Progenitor cell of endocrine pancreas (in vitro differentiated cells): ENCODE results near the gene SYTL3. TPM values are rescaled to one million over a fixed set of nuclear protein-coding genes. Genes with fewer than 3 reads are reported as not detected.
A peak's percentile ranks its signal among the peaks of the same experiment; 100 is the strongest.

ENCODE experiments used
- DNase-seq: peaks from one replicate; pipeline ENCODE4 v3.0.0; 2021; ENCODE audit warnings: low spot score; ENCODE audit not compliant: unreplicated experiment
- H3K27ac Mint-ChIP-seq: 2 replicates; pipeline ENCODE4 v1.8.0; 2021; ENCODE audit warnings: mild to moderate bottlenecking, moderate library complexity, mixed read lengths
- H3K27me3 Mint-ChIP-seq: 2 replicates; pipeline ENCODE4 v1.8.0; 2021; ENCODE audit warnings: mixed read lengths
- H3K36me3 Mint-ChIP-seq: 2 replicates; pipeline ENCODE4 v1.8.0; 2022; ENCODE audit warnings: mixed read lengths; ENCODE audit not compliant: insufficient read depth
- H3K4me1 Mint-ChIP-seq: 2 replicates; pipeline ENCODE4 v1.8.0; 2021; ENCODE audit warnings: low read depth, mixed read lengths
- H3K4me3 Mint-ChIP-seq: 2 replicates; pipeline ENCODE4 v1.8.0; 2021; ENCODE audit warnings: low read depth, mild to moderate bottlenecking, moderate library complexity, mixed read lengths
- H3K9me3 Mint-ChIP-seq: 2 replicates; pipeline ENCODE4 v1.8.0; 2021; ENCODE audit warnings: low read depth, mixed read lengths
- total RNA-seq: library from RNA; stranded (reverse); gene quantifications from 2 replicates; pipeline ENCODE4 v1.2.1, GENCODE V29; 2021
- TF ChIP-seq, protein P1 (sequence below): fragments of 200-600 bp; sonication (generic); IDR thresholded peaks from one replicate; pipeline ENCODE4 v1.5.0; 2021; ENCODE audit warnings: antibody characterized with exemption, mild to moderate bottlenecking; ENCODE audit not compliant: unreplicated experiment

Gene SYTL3
- total RNA-seq, 1 donor from 2014 or later, result 2.1 TPM

DNA sequence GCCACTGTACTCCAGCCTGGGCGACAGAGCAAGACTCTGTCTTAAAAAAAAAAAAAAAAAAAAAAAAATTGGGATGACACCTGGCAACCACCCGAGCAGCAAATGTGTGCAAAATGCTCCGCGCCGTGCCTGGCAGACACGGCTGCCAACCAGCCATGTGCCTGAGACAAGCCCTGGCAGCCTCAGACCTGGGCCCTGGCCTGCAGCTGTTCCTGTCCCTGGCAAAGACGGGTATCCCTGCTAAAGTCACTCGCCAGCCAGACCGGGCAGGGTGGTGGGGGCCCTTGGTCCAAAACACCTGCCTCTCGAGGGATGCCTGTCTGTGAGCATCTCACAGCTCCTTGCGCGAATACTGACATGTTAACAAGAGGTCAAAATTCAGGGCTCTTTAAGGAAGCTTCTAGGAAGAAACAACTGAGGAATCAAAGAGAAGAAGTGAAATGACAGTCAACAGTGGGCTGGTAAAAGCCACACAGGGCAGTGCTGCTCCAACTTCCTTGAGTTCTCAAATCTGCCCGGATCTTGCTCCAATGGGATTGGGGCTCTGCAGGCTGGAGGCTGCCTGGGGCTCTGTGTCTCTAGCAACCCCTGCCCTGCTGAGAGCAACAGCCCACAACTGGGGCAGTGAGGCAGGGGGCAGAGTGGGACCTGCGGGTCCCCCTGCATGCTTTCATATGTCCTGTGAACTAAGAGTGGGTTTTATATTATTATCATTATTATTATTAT lies 53.4 kb downstream of the SYTL3 start:
- Mint-ChIP-seq H3K27me3 (peaks cover 2% of the 10 kb centered on the region), H3K4me1 (peaks cover 21% of the 10 kb centered on the region), H3K9me3 (no peaks in the 10 kb centered on the region), H3K4me3 (no peak overlapping the region), H3K27ac (no peak overlapping the region), H3K36me3 (no peaks in the 10 kb centered on the region)
- TF ChIP-seq, protein P1, sequence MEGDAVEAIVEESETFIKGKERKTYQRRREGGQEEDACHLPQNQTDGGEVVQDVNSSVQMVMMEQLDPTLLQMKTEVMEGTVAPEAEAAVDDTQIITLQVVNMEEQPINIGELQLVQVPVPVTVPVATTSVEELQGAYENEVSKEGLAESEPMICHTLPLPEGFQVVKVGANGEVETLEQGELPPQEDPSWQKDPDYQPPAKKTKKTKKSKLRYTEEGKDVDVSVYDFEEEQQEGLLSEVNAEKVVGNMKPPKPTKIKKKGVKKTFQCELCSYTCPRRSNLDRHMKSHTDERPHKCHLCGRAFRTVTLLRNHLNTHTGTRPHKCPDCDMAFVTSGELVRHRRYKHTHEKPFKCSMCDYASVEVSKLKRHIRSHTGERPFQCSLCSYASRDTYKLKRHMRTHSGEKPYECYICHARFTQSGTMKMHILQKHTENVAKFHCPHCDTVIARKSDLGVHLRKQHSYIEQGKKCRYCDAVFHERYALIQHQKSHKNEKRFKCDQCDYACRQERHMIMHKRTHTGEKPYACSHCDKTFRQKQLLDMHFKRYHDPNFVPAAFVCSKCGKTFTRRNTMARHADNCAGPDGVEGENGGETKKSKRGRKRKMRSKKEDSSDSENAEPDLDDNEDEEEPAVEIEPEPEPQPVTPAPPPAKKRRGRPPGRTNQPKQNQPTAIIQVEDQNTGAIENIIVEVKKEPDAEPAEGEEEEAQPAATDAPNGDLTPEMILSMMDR, result no peak
- DNase-seq, result no peak

DNA sequence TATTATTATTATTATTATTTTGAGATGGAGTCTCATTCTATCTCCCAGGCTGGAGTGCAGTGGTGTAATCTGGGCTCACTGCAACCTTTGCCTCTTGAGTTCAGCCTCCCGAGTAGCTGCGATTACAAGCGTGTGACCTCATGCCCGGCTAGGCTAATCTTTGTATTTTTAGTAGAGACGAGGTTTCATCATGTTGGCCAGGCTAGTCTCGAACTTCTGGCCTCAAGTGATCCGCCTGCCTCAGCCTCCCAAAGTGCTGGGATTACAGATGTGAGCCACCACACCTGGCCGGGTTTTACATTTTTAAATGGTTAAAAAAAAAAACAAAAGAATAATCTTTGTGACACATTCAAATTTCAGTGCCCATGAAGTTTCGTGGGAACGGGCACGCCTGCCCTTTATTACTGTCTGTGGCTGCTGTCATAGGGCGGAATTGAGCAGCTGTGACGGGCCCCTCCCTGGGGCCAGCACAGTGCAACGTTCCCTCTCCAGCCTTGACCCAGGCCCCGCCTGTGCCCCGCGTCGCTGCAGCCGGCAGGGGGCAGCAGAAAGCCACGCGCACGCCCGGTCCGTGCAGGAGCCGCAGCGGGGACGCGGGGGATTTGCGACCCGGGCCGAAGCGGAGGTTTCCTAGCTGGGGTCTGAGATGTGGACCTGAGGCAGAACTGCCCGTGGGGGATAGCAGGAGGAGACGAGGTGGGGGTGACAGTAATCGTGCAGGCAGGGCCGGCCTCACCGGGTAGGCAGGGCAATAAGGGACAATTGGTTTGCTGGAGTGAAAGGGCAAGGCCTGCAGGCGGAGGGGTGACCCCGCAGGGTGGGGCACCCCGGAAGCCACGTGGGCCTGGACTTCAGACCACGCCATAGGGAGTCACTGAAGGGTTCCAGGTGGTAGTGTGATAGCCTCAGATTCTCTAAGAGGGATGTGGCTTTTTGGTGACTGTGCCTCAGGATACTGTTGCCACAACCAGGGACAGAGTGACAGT lies 54.3 kb downstream of the SYTL3 start:
- peak; percentile 75 for DNase-seq
- Mint-ChIP-seq H3K27me3 (peaks cover 2% of the 10 kb centered on the region), H3K36me3 (no peaks in the 10 kb centered on the region), H3K27ac (peak overlapping the region; percentile 73), H3K4me3 (peak overlapping the region; percentile 52), H3K9me3 (no peaks in the 10 kb centered on the region), H3K4me1 (peaks cover 24% of the 10 kb centered on the region)
- TF ChIP-seq, protein P1, result peak; percentile 99

DNA sequence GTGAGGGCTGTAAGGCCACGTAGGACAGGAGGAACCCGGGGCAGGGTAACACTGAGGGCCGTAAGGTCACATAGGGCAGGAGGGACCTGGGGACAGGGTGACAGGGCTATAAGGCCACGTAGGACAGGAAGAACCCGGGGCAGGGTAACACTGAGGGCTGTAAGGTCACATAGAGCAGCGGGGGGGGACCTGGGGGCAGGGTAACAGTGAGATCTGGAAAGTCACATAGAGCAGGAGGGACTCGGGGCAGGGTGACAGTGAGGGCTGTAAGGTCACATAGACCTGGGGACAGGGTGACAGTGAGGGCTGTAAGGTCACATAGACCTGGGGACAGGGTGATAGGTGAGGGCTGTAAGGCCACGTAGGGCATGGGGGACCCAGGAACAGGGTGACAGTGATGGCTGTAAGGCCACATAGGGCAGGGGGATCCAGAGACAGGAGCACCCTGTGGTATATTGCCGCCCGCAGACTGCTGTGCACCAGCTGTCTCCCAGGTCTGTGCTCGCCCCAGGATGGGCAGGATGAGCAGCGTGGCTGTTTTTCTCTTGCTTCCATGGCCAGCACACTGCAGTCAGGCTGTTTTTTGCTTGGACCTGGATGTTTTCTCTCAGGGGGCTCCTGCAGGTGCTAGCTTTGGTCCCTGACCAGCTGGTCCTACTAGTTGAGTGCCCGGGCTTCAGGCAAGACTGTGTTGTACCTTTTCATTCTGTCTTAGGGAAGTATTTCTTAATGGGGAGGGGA lies 55.7 kb downstream of the SYTL3 start:
- TF ChIP-seq, protein P1, result no peak
- no peaks in the 10 kb centered on the region for H3K36me3 Mint-ChIP-seq
- H3K27ac Mint-ChIP-seq, result no peak overlapping the region
- H3K4me3 Mint-ChIP-seq, result no peak overlapping the region
- H3K4me1 Mint-ChIP-seq, result peaks cover 24% of the 10 kb centered on the region
- DNase-seq, result no peak
- H3K9me3 Mint-ChIP-seq, result no peaks in the 10 kb centered on the region
- H3K27me3 Mint-ChIP-seq, result peaks cover 2% of the 10 kb centered on the region

DNA sequence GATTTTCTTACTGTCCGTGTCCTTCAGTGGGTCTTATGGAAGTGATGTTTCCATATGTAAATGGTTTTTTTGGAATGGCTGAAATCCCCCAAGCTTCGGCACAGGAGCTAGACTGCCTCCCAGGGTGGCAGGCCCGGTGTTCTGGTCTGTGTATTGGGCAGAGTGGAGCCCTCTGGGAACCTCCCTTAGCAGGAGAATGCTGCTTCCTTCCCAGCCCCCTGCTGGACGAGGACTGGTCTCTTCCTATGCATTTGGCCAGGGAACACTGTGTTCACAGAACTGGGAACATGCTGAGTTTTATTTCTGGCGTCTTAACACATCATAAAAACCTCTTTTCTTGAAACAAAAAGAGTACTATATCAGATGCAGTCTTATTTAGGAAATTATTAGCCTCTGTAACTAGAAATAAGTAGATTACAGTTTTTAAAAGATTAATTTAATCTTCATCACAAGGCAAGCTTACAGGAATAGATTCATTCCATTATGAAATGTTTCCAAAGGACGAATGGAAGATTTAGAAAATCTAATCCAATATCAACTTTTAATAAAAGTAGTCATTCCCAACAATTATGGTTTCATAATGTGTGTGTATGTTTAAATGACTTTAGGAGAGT lies 56.6 kb downstream of the SYTL3 start:
- Mint-ChIP-seq H3K9me3 (no peaks in the 10 kb centered on the region), H3K27ac (no peak overlapping the region), H3K27me3 (peaks cover 2% of the 10 kb centered on the region), H3K4me3 (no peak overlapping the region), H3K36me3 (no peaks in the 10 kb centered on the region), H3K4me1 (peaks cover 24% of the 10 kb centered on the region)
- TF ChIP-seq, protein P1, result peak; percentile 64
- no peak for DNase-seq
